Melanocyte of skin (primary cell): ENCODE measurements around the gene COQ5. TPM values are rescaled to one million over a fixed set of nuclear protein-coding genes. Genes with fewer than 3 reads are reported as not detected.

ENCODE experiments used
- small RNA-seq, 2 donors: library from RNA; depleted of rRNA; stranded (forward); fragments of <200 nt; gene quantifications; one replicate each; pipeline ENCODE3, GENCODE V24; 2012
- total RNA-seq, 2 donors: library from RNA; depleted of rRNA; stranded (reverse); fragments of >200 nt; gene quantifications; 2 replicates each; pipeline ENCODE4 v1.2.3, GENCODE V29; 2012

Gene COQ5
- total RNA-seq, result 10 to 100 TPM; 15.8 to 18.3 TPM

GRCh38 chr12:120528861-120529525 lies at the start of gene COQ5:
Gene COQ5, minus strand, starts transcription at chr12:120529158. Its CDS starts 17 bp downstream, at chr12:120529141.

GRCh38 chr12:120534203-120534702 lies 5.3 kb upstream of the COQ5 start, which contains the start of gene RNF10:
Gene RNF10, plus strand, starts transcription at chr12:120534356. Its CDS starts 456 bp downstream, at chr12:120534812.

GRCh38 chr12:120495731-120496412 lies 33.1 kb downstream of the COQ5 start, which contains the start of gene DYNLL1:
Gene DYNLL1, plus strand, starts transcription at chr12:120496113. Its CDS starts 309 bp downstream, at chr12:120496422.

GRCh38 chr12:120469450-120470149 lies 59.4 kb downstream of the COQ5 start, which contains the start of gene SRSF9:
Gene SRSF9, minus strand, starts transcription at chr12:120469748. Its CDS starts 139 bp downstream, at chr12:120469609.

Small RNA genes lying within 50 kb of the gene (small RNA-seq; reads per million reads assigned to genes)
- gene RF00019, result 0 reads per million in 2 donors

Other genes with a start within 250 kb of the COQ5 start
- gene RNU4-2, start 237.3 kb downstream of the COQ5 start, total RNA-seq, result under 1 TPM; under 0.01 TPM
- under 1 TPM; under 0.01 TPM for gene RNU4-1, start 235.9 kb downstream of the COQ5 start, total RNA-seq
- 1 to 10 TPM in 1 of 2 donors, under 1 TPM in 1; 0.67 to 1.4 TPM for gene SIRT4, start 226.8 kb downstream of the COQ5 start, total RNA-seq
- not detected for gene PLA2G1B, start 201.4 kb downstream of the COQ5 start, total RNA-seq
- under 1 TPM in 1 of 2 donors, not detected in 1; under 0.01 TPM for gene MSI1, start 160.0 kb downstream of the COQ5 start, total RNA-seq
- gene COX6A1, start 91.0 kb downstream of the COQ5 start, total RNA-seq, result 100 to 1,000 TPM; 306 to 311 TPM
- 10 to 100 TPM; 16.5 to 19.3 TPM for gene TRIAP1, start 82.8 kb downstream of the COQ5 start, total RNA-seq
- gene GATC, start 82.7 kb downstream of the COQ5 start, total RNA-seq, result 10 to 100 TPM; 14.1 to 15.0 TPM
- gene SRSF9, start 59.4 kb downstream of the COQ5 start, total RNA-seq, result 100 to 1,000 TPM in 1 of 2 donors, 10 to 100 TPM in 1; 76.4 to 152 TPM
- 100 to 1,000 TPM; 211 to 343 TPM for gene DYNLL1, start 33.0 kb downstream of the COQ5 start, total RNA-seq
- 10 to 100 TPM; 56.4 to 84.3 TPM for gene RNF10, start 5.2 kb upstream of the COQ5 start, total RNA-seq
- 10 to 100 TPM; 39.2 to 88.9 TPM for gene POP5, start 52.2 kb upstream of the COQ5 start, total RNA-seq
- gene CABP1, start 111.5 kb upstream of the COQ5 start, total RNA-seq, result under 1 TPM in 1 of 2 donors, not detected in 1; under 0.01 TPM
- 100 to 1,000 TPM; 182 to 241 TPM for gene MLEC, start 158.0 kb upstream of the COQ5 start, total RNA-seq
- 10 to 100 TPM; 13.4 to 16.3 TPM for gene UNC119B, start 181.3 kb upstream of the COQ5 start, total RNA-seq
- gene ACADS, start 196.7 kb upstream of the COQ5 start, total RNA-seq, result 10 to 100 TPM; 21.3 to 23.4 TPM